ENCODE results near the gene LCORL.
"Not testable (repeated sequence)": the region's sequence is repeated elsewhere in the genome, so short reads cannot be mapped to it uniquely, and the experiment has no call there.

The LCORL gene

GRCh38 chr4:18020145-18020670 lies 1.3 kb downstream of the LCORL start:
- DNase-seq (ENCODE audit: low read depth, low spot score) = no peak

DNA sequence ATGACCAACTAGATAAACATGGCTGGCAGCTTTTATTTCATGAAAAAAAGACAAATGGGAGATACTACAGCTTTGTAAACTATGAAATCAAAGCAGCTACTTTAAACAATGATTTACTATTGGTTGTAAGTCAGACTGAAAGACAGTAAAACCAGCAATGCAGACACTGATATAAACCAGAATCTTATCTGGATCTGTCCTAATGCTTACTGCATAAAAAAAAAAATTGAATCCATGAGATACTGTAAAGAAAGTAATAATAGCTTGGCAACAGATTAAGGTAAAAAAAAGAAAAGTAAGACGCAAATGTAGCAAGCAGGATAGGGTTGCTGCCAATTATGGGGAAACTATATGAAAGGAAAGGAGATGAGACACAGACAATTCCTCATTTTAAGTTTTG lies 7.3 kb downstream of the LCORL start:
- DNase-seq (ENCODE audit: low read depth, low spot score) = no peak

DNA sequence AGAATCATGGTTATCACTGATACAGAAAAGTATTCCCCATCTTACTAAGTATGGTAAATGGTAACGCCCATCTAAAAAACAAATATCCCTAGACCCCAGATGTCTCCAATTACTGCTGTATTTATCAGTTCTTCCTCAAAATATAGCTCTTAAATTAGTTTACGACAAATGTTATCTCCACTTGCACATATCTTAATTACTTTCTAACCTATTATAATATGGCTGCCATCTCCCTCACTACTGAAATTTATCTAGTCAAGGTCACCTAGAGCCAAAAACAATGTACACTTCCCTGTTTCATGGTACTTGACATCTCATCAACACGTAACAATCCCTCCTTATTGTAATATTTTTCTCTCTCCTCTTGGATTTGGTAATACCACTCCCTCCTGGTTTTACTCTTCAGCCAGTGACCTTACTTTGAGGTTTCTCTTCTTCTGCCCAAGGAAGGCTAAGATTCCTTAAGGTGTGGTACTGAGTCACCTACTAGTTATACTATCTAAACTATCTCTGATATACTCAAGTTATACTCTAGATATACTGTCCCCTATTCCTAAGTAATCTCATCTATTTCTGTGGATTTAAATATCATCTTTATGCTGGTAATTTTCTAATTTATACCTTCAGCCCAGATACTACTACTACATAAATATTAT lies 8.6 kb downstream of the LCORL start:
- no peak for DNase-seq (ENCODE audit: low read depth, low spot score)

DNA sequence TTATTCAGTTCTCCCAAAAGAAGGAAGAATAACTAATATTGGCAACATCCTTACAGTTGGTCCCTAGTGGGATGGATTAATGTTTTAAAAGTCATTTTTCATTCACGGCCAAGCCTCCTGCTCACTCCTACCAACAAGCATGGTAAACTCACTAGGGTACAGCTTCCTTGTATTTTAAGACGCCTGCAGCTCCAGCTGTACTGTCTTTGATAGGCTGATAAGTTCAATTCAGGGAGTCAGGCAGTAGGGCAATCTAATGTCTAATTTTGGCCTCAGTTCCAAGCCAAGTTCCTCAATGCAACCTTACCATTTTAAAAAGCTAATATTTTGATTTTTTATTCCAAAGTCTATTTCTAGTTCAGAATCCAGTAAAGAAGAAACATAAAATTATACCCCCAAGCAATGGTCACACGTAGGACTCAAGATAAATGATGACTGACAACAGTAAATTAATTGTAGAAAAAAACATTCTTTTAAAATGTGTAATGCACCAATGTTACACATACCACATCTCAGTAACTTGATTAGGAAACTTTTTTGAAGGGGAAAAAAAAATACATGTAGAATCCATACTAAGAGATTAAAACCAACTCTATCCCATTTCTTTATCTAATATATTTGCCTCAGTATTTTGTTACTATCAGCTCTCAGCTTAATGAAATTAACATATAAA lies 9.3 kb downstream of the LCORL start:
- DNase-seq (ENCODE audit: low read depth, low spot score) = no peak

GRCh38 chr4:18007625-18008024 lies 13.9 kb downstream of the LCORL start:
- DNase-seq (ENCODE audit: low read depth, low spot score) = no peak

DNA sequence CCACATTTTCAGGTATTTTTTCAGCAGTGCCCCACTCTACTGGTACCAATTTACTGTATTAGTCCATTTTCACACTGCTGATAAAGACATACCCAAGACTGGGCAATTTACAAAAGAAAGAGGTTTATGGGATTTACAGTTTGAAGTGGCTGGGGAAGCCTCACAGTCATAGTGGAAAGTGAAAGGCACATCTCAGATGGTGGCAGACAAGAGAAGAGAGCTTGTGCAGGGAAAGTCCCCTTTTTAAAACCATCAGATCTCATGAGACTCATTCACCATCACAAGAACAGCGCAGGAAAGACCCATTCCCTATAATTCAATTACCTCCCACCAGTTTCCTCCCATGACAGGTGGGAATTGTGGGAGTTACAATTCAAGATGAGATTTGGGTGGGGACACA lies 15.1 kb downstream of the LCORL start:
- DNase-seq (ENCODE audit: low read depth, low spot score) = not testable (repeated sequence)

DNA sequence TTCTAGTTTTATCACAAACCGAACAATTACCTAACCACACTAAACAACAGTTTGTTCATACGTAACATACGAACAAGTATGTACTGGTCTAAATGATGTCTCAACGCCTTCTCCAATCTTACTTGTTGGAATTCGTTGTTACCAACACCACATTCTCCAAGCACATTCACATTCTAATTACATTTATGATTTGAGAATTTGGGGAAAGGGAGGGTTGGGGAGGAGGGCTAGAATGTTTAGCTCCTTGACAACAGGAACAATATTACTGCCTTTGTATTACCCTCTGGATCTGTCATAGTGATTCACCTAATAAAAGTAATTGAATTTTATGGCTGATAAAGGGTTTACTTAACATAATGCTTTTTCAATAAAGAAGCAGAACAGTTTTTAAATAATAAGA lies 24.4 kb downstream of the LCORL start:
- no peak for DNase-seq (ENCODE audit: low read depth, low spot score)

- DNase-seq (ENCODE audit: low read depth, low spot score) = no peak
These were observed 26.4 kb downstream of the LCORL start for GRCh38 chr4:17995165-17995564.

- no peak for DNase-seq (ENCODE audit: low read depth, low spot score)
These were observed 35.7 kb downstream of the LCORL start for GRCh38 chr4:17985832-17986231.

DNA sequence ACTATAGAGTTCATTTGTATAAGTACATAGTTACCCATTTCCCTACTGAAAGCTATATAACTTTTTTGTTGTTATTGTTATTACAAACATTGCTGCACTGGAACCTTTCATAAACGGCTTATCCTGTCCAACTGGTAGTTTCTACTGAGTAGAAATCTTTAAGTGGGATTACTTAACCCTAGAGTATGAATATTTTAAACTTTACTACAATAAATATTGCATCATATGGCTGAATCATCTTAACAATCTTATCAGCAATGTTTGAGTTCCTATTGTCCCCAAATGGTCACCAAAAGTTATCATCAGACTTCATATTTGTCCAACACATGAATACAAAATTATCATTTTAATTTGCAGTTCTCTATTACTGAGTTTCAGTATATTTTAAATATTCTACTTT lies 40.5 kb downstream of the LCORL start:
- DNase-seq (ENCODE audit: low read depth, low spot score) = no peak

DNA sequence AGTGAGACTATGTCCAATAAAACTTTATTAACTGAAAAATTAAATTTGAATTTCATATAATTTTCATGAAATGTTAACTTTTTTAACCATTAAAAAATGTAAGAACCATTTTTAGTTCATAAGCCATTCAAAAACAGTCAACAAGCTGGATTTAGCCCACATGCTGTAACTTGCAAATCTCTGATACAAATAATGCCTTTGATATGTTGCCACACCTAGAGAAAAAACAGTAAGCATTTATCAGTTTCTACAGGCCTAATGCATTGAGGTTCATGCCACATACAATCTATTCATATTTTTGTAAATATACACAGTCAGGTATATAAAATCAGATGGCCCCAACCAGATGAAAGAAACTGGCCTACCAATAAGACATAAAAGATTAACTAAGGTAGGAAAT lies 52.8 kb downstream of the LCORL start:
- no peak for DNase-seq (ENCODE audit: low read depth, low spot score)

DNA sequence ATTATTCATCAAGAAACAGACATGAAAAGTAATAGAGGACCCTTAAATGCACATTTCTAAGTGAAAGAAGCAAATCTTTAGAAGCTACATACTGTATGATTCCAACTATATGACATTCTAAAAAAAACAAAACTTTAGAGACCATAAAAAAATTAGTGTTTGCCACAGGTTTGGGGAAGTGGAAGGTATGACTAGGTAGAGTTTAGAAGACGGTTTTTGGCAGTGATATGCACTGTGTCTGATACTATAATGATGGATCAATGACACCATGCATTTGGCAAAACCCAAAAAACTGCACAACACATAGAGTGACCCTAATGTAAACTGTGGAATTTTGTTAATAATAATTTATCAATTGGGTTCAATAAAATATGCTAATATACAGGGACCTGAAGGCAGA lies 54.5 kb downstream of the LCORL start:
- DNase-seq (ENCODE audit: low read depth, low spot score) = no peak

- no peak for DNase-seq (ENCODE audit: low read depth, low spot score)
These were observed 55.2 kb downstream of the LCORL start for GRCh38 chr4:17966312-17966711.

DNA sequence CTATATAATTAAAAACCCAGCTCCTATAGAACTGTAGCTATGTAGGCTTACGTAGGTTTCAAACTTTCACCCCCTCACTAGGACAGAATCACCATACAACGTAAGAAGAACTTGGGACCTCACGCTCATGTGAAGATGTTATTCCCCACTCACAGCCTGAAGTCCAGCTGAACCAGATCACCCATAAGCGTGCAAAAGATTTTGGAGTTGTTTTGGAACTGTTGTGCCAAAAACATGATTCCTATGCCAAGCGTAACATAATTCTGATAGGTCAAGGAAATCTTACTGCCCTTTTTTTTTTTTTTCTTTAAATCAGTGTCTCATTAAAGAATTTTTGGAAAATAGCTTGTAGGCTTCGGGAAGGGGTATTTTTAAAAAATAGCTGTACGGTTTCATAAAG lies 57.0 kb downstream of the LCORL start:
- no peak for DNase-seq (ENCODE audit: low read depth, low spot score)

GRCh38 chr4:17962171-17962570 lies 59.4 kb downstream of the LCORL start:
- no peak for DNase-seq (ENCODE audit: low read depth, low spot score)

GRCh38 chr4:17961249-17961648 lies 60.3 kb downstream of the LCORL start:
- DNase-seq (ENCODE audit: low read depth, low spot score) = no peak

- no peak for DNase-seq (ENCODE audit: low read depth, low spot score)
These were observed 63.4 kb downstream of the LCORL start for GRCh38 chr4:17958181-17958580.

DNA sequence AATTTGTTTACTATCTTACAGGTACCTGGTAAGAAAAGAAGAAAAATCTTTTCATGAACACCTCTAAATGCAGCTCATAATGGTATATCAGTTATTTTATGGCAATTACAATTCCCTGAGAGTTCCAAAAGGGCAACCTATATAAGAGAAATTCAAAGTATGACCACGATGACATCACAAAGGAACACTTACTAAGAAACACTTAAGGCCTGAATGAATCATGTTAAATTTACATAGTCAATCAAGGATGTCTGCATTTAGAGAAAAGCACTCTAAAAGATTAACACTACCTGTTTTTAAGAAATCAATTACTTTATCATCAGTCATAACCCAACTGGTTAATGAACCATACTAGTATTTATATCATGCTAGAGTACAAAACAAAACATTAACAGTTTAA lies 63.9 kb downstream of the LCORL start:
- no peak for DNase-seq (ENCODE audit: low read depth, low spot score)

- DNase-seq (ENCODE audit: low read depth, low spot score) = no peak
These were observed 65.3 kb downstream of the LCORL start for GRCh38 chr4:17956245-17956644.

GRCh38 chr4:17945303-17945702 lies 76.3 kb downstream of the LCORL start:
- no peak for DNase-seq (ENCODE audit: low read depth, low spot score)

- no peak for DNase-seq (ENCODE audit: low read depth, low spot score)
These were observed 79.8 kb downstream of the LCORL start for GRCh38 chr4:17941731-17942130.

DNA sequence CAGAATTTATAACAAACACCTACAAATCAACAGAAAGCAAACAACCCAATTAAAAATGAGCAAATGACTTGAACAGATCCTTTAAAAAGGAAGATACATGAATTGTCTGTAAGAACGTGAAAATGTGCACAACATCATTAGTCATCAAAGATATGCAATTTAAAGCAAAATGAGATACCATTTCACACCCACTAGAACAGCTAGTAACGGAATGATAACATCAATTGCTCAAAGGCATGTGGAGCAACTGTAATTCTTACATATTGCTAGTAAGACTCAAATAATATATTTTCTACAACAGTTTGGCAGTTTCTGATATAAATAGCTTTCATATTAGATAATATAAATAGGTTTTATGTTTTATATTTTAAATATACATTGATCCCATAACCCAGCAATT lies 82.5 kb downstream of the LCORL start:
- no peak for DNase-seq (ENCODE audit: low read depth, low spot score)

- no peak for DNase-seq (ENCODE audit: low read depth, low spot score)
These were observed 87.3 kb downstream of the LCORL start for GRCh38 chr4:17934286-17934685.

Data from iPS DF 19.7 (cell line).